ENCODE measurements around the gene CYS1. TPM values are rescaled to one million over a fixed set of nuclear protein-coding genes. Genes with fewer than 3 reads are reported as not detected.

Gene CYS1
- total and polyA plus RNA-seq, 2 of the 13 experiments (the other 11 are each of a cell fraction or from before 2014, with no cell fraction given) = 0.04 TPM; not detected in 1

DNA sequence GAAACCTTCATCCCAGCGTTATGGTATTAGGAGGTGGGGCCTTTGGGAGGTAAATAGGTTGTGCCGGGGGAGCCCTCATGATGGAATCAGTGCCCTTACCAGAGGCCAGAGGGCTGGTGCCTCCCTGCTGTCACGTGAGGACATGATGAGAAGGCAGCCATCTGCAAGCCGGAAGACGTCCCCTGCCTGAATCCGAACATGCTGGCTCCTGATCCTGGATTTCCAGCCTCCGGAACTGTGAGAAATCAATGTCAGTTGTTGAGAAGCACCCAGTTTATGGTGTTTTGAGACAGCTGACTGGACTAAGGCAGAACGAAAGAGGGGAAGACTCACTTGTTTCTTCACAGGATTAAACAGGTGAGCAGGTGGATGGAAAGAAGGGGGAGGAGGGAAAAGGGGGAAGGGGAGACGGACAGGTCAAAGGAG is 49.9 kb downstream of the CYS1 start (continued):
- TF ChIP-seq ATM (IDR thresholded peaks at IDR 0.05; ENCODE audit: borderline replicate concordance) (no peak), ZNF883 (CRISPR knock-in tag; IDR thresholded peaks at IDR 0.05; ENCODE audit: not compliant biosample characterization) (no peak), THYN1 (CRISPR knock-in tag; IDR thresholded peaks at IDR 0.05; ENCODE audit: borderline replicate concordance, low read depth) (no peak), SMARCE1 (IDR thresholded peaks at IDR 0.05; ENCODE audit: borderline replicate concordance) (no peak), YY1 (IDR thresholded peaks at IDR 0.05; ENCODE audit: insufficient read depth, insufficient replicate concordance, low read depth, low read length) (peak; percentile 48), MIER2 (CRISPR knock-in tag; IDR thresholded peaks at IDR 0.05) (no peak), ETV6 (CRISPR knock-in tag; conservative IDR thresholded peaks at IDR 0.05) (no peak), RBM39 (IDR thresholded peaks at IDR 0.05; ENCODE audit: low read depth, low read length, poor library complexity, severe bottlenecking) (no peak), SAFB2 (CRISPR knock-in tag; IDR thresholded peaks at IDR 0.05; ENCODE audit: borderline replicate concordance, low read depth) (no peak), ZNF614 (CRISPR knock-in tag; IDR thresholded peaks at IDR 0.05; ENCODE audit: borderline replicate concordance) (no peak), CBFB (CRISPR knock-in tag; IDR thresholded peaks at IDR 0.05) (no peak), TMF1 (CRISPR knock-in tag; IDR thresholded peaks at IDR 0.05; ENCODE audit: low read depth) (no peak), ZBTB7B (CRISPR knock-in tag; IDR thresholded peaks at IDR 0.05) (no peak), FOSL1 (CRISPR knock-in tag; IDR thresholded peaks at IDR 0.05; ENCODE audit: borderline replicate concordance) (no peak), MEIS1 (CRISPR knock-in tag; IDR thresholded peaks at IDR 0.05; ENCODE audit: borderline replicate concordance) (no peak), BHLHE40 (IDR thresholded peaks at IDR 0.05; ENCODE audit: low read length) (peak; percentile 89), TEAD2 (CRISPR knock-in tag; IDR thresholded peaks at IDR 0.05) (no peak), ISL2 (CRISPR knock-in tag; IDR thresholded peaks at IDR 0.05) (no peak), SALL2 (CRISPR knock-in tag; IDR thresholded peaks at IDR 0.05) (no peak), SMAD3 (CRISPR knock-in tag; IDR thresholded peaks at IDR 0.05) (no peak), CHD4 (IDR thresholded peaks at IDR 0.05; ENCODE audit: borderline replicate concordance, low read length) (no peak), GPN1 (CRISPR knock-in tag; IDR thresholded peaks at IDR 0.05; ENCODE audit: borderline replicate concordance) (no peak)
- TF ChIP-seq, protein P1, sequence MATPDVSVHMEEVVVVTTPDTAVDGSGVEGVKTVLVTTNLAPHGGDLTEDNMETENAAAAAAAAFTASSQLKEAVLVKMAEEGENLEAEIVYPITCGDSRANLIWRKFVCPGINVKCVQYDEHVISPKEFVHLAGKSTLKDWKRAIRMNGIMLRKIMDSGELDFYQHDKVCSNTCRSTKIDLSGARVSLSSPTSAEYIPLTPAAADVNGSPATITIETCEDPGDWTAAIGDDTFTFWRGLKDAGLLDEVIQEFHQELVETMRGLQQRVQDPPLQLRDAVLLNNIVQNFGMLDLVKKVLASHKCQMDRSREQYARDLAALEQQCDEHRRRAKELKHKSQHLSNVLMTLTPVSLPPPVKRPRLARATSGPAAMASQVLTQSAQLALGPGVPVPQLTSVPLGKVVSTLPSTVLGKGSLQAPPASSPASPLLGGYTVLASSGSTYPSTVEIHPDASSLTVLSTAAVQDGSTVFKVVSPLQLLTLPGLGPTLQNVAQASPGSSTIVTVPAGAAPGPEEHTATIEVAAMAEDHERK (CRISPR knock-in tag; IDR thresholded peaks at IDR 0.05; ENCODE audit: low read depth) = no peak
- TF ChIP-seq, protein P2, sequence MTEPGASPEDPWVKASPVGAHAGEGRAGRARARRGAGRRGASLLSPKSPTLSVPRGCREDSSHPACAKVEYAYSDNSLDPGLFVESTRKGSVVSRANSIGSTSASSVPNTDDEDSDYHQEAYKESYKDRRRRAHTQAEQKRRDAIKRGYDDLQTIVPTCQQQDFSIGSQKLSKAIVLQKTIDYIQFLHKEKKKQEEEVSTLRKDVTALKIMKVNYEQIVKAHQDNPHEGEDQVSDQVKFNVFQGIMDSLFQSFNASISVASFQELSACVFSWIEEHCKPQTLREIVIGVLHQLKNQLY (CRISPR knock-in tag; IDR thresholded peaks at IDR 0.05) = peak; percentile 45; the same call in 1 of the 2 replicates
- TF ChIP-seq, protein P3, sequence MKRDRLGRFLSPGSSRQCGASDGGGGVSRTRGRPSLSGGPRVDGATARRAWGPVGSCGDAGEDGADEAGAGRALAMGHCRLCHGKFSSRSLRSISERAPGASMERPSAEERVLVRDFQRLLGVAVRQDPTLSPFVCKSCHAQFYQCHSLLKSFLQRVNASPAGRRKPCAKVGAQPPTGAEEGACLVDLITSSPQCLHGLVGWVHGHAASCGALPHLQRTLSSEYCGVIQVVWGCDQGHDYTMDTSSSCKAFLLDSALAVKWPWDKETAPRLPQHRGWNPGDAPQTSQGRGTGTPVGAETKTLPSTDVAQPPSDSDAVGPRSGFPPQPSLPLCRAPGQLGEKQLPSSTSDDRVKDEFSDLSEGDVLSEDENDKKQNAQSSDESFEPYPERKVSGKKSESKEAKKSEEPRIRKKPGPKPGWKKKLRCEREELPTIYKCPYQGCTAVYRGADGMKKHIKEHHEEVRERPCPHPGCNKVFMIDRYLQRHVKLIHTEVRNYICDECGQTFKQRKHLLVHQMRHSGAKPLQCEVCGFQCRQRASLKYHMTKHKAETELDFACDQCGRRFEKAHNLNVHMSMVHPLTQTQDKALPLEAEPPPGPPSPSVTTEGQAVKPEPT (CRISPR knock-in tag; IDR thresholded peaks at IDR 0.05; ENCODE audit: low read depth) = no peak
- TF ChIP-seq, protein P4, sequence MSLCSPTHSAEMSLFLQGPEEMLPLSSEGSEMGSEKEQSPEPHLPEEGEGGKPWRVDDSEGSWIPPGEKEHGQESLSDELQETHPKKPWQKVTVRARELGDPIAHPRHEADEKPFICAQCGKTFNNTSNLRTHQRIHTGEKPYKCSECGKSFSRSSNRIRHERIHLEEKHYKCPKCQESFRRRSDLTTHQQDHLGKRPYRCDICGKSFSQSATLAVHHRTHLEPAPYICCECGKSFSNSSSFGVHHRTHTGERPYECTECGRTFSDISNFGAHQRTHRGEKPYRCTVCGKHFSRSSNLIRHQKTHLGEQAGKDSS (CRISPR knock-in tag; IDR thresholded peaks at IDR 0.05; ENCODE audit: borderline replicate concordance, low read depth) = peak; percentile 67
- TF ChIP-seq, protein P5, sequence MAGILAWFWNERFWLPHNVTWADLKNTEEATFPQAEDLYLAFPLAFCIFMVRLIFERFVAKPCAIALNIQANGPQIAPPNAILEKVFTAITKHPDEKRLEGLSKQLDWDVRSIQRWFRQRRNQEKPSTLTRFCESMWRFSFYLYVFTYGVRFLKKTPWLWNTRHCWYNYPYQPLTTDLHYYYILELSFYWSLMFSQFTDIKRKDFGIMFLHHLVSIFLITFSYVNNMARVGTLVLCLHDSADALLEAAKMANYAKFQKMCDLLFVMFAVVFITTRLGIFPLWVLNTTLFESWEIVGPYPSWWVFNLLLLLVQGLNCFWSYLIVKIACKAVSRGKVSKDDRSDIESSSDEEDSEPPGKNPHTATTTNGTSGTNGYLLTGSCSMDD (CRISPR knock-in tag; IDR thresholded peaks at IDR 0.05) = no peak

All from HepG2 (cell line).